Endometrium (tissue), 2 donors: Measurements from ENCODE around the gene NTN1.

Experiments
- FAIRE-seq: peaks from 2 replicates; lab custom pipeline; 2012; peaks lifted over from hg19 to GRCh38; lab: Jason Lieb, UNC
- donor health status: control.
- donor health status: control.

Gene NTN1

GRCh38 chr17:9232591-9233270 lies 211.4 kb downstream of the NTN1 start:
- FAIRE-seq: no peak

GRCh38 chr17:9233271-9233599 lies 211.9 kb downstream of the NTN1 start:
- no peak for FAIRE-seq

- FAIRE-seq: no peak
These were observed 212.5 kb downstream of the NTN1 start for GRCh38 chr17:9233761-9234160.

GRCh38 chr17:9234389-9234945 lies 213.2 kb downstream of the NTN1 start:
- no peak for FAIRE-seq

- FAIRE-seq: no peak
These were observed 214.0 kb downstream of the NTN1 start for GRCh38 chr17:9235346-9235745.

GRCh38 chr17:9236286-9237052 lies 215.2 kb downstream of the NTN1 start:
- FAIRE-seq: no peak

- no peak for FAIRE-seq
These were observed 215.7 kb downstream of the NTN1 start for GRCh38 chr17:9237053-9237410.

- no peak for FAIRE-seq
These were observed 216.5 kb downstream of the NTN1 start for GRCh38 chr17:9237661-9238301.

- FAIRE-seq: no peak
These were observed 217.3 kb downstream of the NTN1 start for GRCh38 chr17:9238340-9239245.

GRCh38 chr17:9239246-9239792 lies 218.0 kb downstream of the NTN1 start:
- no peak for FAIRE-seq

- FAIRE-seq: no peak
These were observed 218.7 kb downstream of the NTN1 start for GRCh38 chr17:9239793-9240658.

- no peak for FAIRE-seq
These were observed 219.5 kb downstream of the NTN1 start for GRCh38 chr17:9240659-9241370.

- FAIRE-seq: no peak
These were observed 220.0 kb downstream of the NTN1 start for GRCh38 chr17:9241371-9241712.

GRCh38 chr17:9241774-9242496 lies 220.6 kb downstream of the NTN1 start:
- no peak for FAIRE-seq

GRCh38 chr17:9242497-9242881 lies 221.2 kb downstream of the NTN1 start:
- no peak for FAIRE-seq

GRCh38 chr17:9242983-9243382 lies 221.7 kb downstream of the NTN1 start:
- FAIRE-seq: no peak

GRCh38 chr17:9244066-9245052 lies 223.0 kb downstream of the NTN1 start:
- FAIRE-seq: no peak

GRCh38 chr17:9247401-9247938 lies 226.2 kb downstream of the NTN1 start:
- FAIRE-seq: no peak
